Mucosa of stomach (tissue), 1 donor: Measurements from ENCODE around the gene PSD2.
A peak's percentile ranks its signal among the peaks of the same experiment; 100 is the strongest.

Experiments
- H3K27me3 ChIP-seq: one replicate; pipeline ENCODE4 v1.7.0; 2013; ENCODE audit warnings: mild to moderate bottlenecking, low read length; ENCODE audit not compliant: control insufficient read depth, insufficient read depth
- H3K36me3 ChIP-seq: one replicate; pipeline ENCODE4 v1.7.0; 2013; ENCODE audit warnings: low read length; ENCODE audit not compliant: control insufficient read depth, insufficient read depth
- H3K4me1 ChIP-seq: one replicate; pipeline ENCODE4 v1.7.0; 2013; ENCODE audit warnings: mild to moderate bottlenecking, low read length; ENCODE audit not compliant: control insufficient read depth, insufficient read depth
- H3K4me3 ChIP-seq: one replicate; pipeline ENCODE4 v1.7.0; 2013; ENCODE audit warnings: low read length
- H3K9ac ChIP-seq: one replicate; pipeline ENCODE4 v1.7.0; 2013; ENCODE audit warnings: mild to moderate bottlenecking, low read length, moderate library complexity
- H3K9me3 ChIP-seq: one replicate; pipeline ENCODE4 v1.7.0; 2013; ENCODE audit warnings: mild to moderate bottlenecking, low read length, moderate library complexity; ENCODE audit not compliant: control insufficient read depth
- donor health status: Pancreatic carcinoma.

PSD2 gene

DNA sequence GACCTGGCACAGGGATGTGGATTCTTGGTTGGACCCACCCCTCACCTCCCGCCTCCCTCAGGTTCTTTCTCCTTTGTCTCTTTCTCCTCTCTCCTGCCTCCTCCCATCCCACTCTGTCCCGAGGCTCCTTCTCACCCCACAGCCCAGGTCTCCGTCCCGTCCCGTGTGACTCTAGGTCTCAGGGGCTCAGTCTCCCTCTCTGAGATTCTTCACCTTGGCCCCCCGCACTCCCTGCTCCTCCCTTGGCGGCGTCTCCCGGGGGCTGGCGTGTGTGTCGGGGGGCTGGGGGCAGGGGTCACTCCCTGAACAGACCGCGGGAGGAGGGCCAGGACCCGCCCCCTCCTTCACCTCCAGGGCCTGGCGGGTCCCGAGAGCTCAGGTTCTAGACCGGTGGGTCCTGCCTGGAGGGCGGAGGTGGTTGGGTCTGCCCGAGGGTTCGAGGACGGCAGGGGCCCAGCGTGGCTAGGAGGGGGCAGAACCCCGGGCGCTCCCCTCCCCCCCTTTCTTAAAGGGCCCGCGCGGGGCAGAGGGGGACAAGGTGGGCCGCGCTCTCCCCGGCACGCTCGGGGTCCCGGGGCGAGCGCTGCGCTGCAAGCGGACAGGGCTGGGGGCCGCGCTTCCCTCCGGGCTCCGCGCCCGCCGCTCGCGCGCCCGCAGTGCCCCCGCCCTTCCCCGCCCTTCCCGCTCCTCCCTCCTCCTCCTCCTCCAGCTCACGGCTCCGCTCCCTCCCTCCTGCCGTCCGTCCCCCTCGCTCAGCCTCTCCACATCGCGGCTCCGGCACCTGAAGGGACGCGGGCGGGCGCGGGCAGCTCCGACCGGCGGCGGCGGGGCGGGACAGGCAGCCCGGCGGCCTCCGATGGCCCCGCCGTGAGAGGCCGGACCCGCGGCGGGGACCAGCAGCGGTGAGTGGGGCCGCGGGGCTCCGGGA is at the start of gene PSD2:
PSD2 (plus strand) TSS at position 735 of the 928 bp plus-strand sequence. CDS start 13,633 bp downstream, outside the sequence.
- Histone ChIP-seq H3K9ac (no peak within 1 kb of the TSS), H3K4me3 (no peak within 1 kb of the TSS), H3K9me3 (no peaks in the 10 kb centered on the region), H3K36me3 (no peaks in the 10 kb centered on the region), H3K4me1 (no peaks in the 10 kb centered on the region), H3K27me3 (peaks cover 61% of the 10 kb centered on the region)

DNA sequence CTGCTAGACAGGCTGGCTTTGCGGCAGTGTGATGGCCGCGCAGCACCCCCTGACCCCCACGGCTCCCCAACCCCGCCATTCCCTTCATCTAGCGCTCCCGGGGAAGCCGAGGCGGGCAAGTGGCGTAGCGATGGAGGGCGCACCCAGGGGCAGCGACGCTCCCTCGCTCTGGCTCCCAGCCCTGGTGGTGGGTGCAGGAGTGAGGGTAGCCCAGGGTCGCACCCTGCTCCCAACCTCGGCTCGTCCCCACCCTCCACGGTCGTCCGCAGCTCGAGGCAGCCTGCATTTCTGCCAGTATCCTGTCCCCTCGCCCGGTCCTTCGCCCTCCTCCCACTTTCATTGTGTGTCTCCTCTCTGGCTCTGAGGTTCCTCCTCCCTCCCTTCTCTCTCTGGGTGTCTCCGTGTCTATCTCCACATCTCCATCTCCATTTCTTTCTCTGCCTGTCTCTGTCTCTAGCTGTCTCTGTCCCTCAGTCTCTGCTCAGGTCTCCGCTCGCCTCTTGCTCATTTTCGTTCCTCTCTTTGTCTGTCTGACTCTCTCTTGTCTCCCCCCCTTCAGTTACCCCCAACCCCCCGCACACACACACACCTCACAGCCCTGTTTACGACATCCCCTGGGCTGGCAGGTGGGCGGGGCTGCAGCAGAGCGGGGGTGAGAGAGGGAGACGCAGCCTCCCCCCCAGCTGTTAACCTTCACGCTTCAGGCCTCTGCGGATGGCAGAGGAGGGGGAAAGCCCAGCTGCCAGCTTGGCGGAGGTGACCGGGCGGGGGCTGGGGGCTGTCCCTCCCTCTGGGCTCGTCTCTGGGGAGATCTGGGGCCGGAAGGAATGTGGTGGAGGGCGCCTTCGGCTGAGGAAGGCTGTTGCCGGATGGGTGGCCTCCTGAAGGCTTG is 48.7 kb upstream of the PSD2 start:
- Histone ChIP-seq H3K27me3 (peaks cover 50% of the 10 kb centered on the region), H3K36me3 (no peaks in the 10 kb centered on the region), H3K4me3 (no peak overlapping the region), H3K4me1 (peaks cover 35% of the 10 kb centered on the region), H3K9ac (no peak overlapping the region), H3K9me3 (no peaks in the 10 kb centered on the region)

DNA sequence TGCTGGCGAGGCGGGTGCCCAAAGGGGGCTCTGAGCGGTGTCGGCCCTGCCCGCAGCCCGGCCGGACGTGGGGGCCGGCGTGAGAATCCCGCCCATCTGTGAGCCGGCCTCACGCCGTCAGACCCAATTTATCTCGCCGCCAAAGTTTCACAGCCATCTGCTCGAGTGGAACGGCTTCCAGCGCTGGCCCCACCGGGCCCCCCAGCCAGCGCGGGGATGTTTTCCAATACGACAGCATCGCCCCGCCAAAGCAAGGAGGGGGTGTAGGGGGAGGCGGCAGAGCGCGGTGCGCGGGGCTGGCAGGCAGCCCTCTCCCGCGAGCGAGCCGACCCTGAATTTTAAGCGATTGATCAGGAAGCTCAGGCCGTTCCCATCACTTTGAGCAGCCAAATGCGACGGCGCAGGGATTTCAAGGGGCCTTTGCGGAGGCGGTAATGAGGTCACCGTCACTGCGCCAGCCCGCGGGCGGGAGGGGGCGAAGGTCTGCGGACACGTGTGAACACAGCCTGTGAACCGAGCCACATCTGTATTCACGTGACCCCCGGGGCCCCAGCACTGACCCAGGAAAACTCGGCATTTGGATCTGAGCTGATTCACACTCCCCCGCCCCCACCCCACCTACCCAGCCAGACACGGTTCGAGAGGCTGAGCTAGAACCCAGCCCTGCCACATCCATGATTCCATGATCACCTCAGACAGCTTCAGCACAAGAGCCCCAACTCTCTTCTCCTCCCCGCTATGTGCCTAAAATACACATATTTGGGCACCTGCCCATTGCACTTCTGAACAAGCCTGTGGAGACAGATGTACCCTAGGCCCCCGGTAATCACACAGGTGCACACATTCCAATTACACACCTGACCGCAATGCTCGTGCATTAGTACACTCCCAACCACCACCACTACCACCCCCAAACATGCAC is 47.8 kb upstream of the PSD2 start:
- peak overlapping the region; percentile 50 for H3K9ac ChIP-seq
- H3K4me3 ChIP-seq: no peak overlapping the region
- H3K9me3 ChIP-seq: no peaks in the 10 kb centered on the region
- peaks cover 35% of the 10 kb centered on the region for H3K4me1 ChIP-seq
- H3K27me3 ChIP-seq: peaks cover 58% of the 10 kb centered on the region
- H3K36me3 ChIP-seq: no peaks in the 10 kb centered on the region

DNA sequence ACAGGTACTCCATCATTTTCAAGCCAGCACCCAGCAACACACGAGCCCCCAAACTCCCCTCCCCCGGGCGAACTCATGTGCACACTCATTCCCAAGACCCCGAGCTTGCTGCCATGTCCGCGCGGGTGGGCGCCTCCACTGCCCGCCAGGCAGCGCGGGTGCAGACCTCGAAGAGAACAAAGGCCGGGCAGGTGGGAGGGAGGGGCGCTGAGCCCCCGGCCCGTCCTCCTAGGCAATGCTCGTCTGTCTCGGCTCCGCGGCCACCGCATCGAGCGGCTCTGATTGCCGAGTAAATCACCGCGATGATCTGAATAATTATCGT is 47.1 kb upstream of the PSD2 start:
- H3K4me1 ChIP-seq: peaks cover 35% of the 10 kb centered on the region
- no peaks in the 10 kb centered on the region for H3K36me3 ChIP-seq
- H3K9me3 ChIP-seq: no peaks in the 10 kb centered on the region
- peaks cover 64% of the 10 kb centered on the region for H3K27me3 ChIP-seq
- H3K9ac ChIP-seq: no peak overlapping the region
- no peak overlapping the region for H3K4me3 ChIP-seq

DNA sequence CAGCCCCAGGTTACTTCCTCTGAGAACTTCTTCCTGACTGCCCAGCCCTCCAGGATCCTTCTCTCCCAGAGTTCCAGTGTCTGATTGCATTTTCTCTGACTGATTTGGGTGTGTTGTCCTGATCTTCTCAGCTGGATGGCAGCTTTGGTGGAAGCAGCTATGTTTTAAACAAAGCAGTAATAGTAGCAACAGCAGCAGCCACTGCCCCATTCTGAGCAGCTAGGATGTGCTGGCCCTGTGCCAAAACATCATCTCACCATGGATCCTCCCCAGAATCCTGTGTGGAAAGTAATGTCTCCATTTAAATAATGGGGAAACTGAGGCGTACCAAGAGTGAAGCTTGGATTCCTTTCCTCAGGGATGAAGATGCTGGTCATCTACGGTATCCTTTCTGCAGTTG is 46.4 kb upstream of the PSD2 start:
- Histone ChIP-seq H3K4me1 (peaks cover 35% of the 10 kb centered on the region), H3K9ac (no peak overlapping the region), H3K36me3 (no peaks in the 10 kb centered on the region), H3K9me3 (no peaks in the 10 kb centered on the region), H3K27me3 (peaks cover 67% of the 10 kb centered on the region), H3K4me3 (no peak overlapping the region)

DNA sequence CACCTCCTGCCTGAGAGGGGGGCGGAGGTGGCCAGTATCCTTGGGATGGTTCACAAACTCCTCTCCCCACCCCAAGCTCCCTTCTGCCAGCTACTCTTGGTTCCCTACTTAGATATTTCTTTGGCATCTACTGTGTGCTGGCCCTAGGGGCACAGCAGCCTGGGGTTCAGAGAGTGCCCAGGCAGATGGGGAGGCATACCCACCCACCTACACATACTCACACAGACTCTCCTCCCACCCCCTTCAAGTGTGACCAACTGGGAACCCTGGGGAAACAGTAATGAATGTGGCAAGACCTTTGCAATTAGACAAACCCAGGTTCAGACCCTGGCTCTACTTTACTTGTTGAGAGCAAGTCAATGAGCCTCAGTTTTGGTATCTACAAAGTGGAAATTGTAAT is 44.4 kb upstream of the PSD2 start:
- H3K27me3 ChIP-seq: peaks cover 70% of the 10 kb centered on the region
- peaks cover 26% of the 10 kb centered on the region for H3K4me1 ChIP-seq
- H3K36me3 ChIP-seq: no peaks in the 10 kb centered on the region
- no peak overlapping the region for H3K4me3 ChIP-seq
- H3K9ac ChIP-seq: no peak overlapping the region
- H3K9me3 ChIP-seq: no peaks in the 10 kb centered on the region

DNA sequence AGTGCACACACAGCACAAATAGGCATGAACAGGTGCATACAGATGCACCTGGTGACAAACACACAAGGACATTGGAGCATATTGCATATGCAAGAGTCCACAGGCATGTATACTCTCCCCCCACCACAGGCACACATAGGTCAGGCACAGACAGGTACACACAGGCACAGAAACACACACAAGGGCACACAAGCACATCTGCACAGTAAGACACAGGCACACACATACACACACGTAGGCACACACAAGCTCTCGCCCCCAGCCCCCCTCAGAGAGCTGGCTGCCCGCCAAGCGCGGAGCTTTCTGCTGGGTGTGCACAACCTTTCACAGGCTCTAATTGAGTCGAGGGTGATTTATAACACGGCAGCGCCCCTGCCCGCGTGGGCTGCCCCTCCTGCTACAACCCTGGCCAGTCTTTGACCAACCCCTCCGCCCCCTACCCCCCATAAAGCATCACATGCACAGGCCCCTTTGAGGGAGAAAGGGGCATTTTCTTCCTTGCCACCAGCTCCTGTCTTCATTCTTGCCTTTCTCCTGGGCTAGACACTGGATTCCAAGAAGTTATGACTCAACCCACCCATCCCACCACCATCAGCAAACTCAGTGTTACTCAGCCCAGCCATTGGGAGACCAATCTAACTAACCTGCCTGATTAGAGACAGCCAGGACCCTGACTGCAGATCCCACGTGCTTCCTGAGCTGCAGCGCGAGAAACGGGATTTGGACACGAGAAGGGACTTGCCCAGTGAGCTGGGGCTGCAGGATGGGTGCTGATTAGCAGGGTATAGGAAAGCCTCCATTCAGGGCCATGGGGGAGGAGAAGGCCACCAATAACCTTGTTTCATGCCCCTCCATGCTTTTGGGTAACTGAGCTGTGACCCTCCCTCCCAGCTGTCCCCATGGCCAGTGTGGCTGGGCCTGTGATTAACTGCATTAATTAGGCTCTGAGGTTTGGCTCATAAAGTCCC is 42.8 kb upstream of the PSD2 start:
- H3K4me3 ChIP-seq: no peak overlapping the region
- peaks cover 69% of the 10 kb centered on the region for H3K27me3 ChIP-seq
- H3K36me3 ChIP-seq: no peaks in the 10 kb centered on the region
- no peaks in the 10 kb centered on the region for H3K9me3 ChIP-seq
- H3K9ac ChIP-seq: no peak overlapping the region
- H3K4me1 ChIP-seq: peaks cover 13% of the 10 kb centered on the region

DNA sequence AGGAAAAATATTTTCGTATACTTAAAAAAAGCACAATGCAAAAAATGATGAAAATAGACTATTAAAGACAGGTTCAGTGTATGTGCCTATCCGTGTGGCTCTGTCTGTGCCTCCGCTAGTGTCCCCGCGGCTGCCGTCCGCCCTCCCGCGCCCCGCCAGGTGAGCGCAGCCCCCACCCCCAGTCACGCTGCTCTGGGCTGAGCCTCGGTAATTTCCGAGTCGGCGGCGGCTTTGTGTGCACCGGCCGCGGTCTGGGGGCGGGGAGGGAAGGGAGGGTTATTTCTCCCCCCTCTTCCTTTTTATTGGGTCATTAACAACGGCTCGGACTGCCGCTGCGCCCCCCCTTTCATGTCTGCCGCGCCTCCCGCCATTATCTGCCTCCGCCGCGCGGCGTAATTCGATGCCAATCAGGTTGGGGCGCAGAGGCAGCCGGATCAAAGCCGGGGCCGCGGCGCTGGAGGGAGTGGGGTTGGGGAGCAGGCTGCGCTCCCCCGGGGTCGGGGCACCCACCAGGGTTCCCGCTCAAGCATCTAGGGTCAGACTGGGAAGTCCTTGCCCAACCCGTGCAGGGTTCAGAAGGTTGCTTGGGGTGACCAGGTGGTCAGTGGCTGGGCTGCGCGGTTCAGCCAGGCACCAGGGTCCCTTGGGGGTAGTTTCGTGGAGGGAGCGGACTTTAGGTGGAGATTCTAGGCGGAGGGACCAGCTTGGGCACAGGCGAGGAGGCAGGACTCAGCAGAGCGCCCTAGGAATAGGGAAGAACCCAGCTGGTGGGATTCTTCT is 39.5 kb upstream of the PSD2 start:
- no peaks in the 10 kb centered on the region for H3K36me3 ChIP-seq
- no peaks in the 10 kb centered on the region for H3K9me3 ChIP-seq
- H3K9ac ChIP-seq: no peak overlapping the region
- H3K4me3 ChIP-seq: no peak overlapping the region
- peaks cover 51% of the 10 kb centered on the region for H3K27me3 ChIP-seq
- H3K4me1 ChIP-seq: peaks cover 7% of the 10 kb centered on the region

DNA sequence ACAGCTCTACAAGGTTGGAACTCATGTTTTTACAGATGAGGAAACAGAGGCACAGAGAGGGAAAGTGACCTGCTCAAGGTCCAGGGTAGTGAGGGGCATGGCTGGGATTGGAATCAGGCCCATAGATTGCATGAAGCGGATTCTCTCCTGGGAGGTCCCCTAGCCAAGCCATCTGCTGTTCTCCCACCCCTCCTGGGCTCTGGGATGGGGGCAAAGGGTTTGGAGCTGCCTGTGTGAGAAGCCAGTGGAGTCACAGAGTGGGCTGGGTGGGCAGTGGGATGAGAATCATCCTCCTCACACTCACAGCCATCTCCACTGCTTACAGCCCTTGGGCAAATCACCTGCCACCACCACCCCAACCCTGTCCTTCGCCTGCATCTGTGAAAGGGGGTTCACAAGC is 38.6 kb upstream of the PSD2 start:
- Histone ChIP-seq H3K27me3 (peaks cover 49% of the 10 kb centered on the region), H3K36me3 (no peaks in the 10 kb centered on the region), H3K9ac (no peak overlapping the region), H3K4me3 (no peak overlapping the region), H3K9me3 (no peaks in the 10 kb centered on the region), H3K4me1 (peaks cover 7% of the 10 kb centered on the region)

DNA sequence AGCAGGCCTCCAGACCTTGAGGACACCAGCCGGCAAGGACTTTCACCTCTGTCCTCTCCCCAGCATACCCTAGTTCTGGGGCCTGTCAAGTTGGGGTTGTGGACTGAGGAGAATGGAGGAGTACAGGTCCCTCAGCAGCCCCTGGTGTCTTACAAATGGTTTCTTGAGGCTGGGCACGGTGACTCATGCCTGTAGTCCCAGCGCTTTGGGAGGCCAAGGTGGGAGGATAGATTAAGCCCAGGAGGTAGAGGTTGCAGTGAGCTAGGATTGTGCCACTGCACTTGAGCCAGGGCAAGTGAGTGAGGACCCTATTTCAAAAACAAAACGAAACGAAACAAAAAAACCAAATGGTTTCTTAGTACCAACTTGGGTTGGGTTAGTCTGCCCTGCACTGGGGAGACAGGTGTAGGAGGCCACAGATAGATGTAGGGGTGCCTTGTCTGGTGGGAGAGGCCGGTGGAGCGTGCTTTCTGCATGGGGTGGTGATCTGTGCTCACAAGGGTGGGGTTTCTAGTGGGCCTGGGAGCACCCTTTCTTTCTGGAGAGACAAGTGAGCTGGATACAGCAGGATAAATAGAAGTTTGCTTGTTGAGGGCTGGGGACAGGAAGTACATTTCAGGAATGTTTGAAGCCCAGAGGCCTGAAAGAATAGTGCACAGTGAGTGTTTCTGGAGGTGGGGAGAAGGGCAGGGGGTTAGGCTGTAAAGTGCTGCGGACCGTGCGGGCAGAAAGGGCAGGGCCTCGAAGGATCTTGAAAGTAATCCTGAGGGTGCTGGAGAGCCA is 37.7 kb upstream of the PSD2 start:
- H3K27me3 ChIP-seq: peaks cover 42% of the 10 kb centered on the region

More for the DNA sequence above, 37.7 kb upstream of the PSD2 start:
- H3K36me3 ChIP-seq: no peaks in the 10 kb centered on the region
- no peaks in the 10 kb centered on the region for H3K9me3 ChIP-seq
- no peak overlapping the region for H3K9ac ChIP-seq
- peaks cover 7% of the 10 kb centered on the region for H3K4me1 ChIP-seq
- H3K4me3 ChIP-seq: no peak overlapping the region
